Measurements from ENCODE around the gene HMCN2. TPM values are rescaled to one million over a fixed set of nuclear protein-coding genes. Genes with fewer than 3 reads are reported as not detected.

The HMCN2 gene
- total RNA-seq, 1 donor from 2014 or later: not detected

DNA sequence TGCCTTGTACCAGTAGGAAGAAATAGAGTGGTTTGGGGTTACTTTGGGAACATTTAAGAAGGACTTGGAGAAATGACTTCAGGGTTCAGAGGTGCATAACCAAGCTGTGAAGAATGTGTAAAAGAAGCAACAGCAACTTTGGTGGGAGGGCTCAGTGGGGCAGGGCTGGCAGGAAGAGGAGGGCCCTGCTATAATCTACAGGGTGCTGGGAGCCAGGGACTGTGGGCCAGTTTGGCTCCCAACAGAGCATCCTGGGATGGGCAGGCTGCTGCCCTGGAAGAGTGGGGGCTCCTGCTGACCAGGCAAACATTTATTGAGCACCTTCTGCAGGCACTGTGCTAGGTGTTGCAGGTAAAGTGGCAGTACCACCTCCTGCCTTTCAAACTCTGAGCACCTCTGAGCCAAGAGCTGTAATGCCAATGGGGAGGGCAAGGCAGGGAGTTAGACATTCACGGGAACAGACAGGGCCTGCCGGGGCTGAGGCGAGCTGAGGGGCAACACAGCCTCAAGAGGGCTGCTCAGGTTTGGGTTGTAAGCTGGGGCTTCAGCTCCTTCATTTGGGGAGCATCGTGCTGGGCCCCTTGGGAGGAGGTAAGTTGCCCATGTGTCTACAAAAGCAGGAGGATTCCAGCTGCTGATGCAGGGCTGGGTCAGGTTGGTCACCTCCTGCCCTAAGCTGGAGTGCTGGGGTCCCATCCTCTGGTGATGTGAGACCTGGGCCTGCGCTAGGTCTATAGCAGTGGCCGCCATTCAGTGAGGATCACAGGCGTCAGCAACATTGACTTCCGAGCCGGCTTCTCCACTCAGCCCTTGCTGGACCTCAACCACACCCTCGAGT, 30.6 kb downstream of the HMCN2 start:
- no peaks in the 10 kb centered on the region for H3K36me3 Mint-ChIP-seq (ENCODE audit: low read depth)
- H3K4me3 Mint-ChIP-seq: no peak overlapping the region
- no peak overlapping the region for H3K27ac Mint-ChIP-seq
- DNase-seq: no peak
- intact Hi-C loops (cut with micrococcal nuclease): no loop called here
- H3K4me1 Mint-ChIP-seq: no peaks in the 10 kb centered on the region
- H3K9me3 Mint-ChIP-seq: peaks cover 7% of the 10 kb centered on the region
- H3K27me3 Mint-ChIP-seq: peaks cover 4% of the 10 kb centered on the region

DNA sequence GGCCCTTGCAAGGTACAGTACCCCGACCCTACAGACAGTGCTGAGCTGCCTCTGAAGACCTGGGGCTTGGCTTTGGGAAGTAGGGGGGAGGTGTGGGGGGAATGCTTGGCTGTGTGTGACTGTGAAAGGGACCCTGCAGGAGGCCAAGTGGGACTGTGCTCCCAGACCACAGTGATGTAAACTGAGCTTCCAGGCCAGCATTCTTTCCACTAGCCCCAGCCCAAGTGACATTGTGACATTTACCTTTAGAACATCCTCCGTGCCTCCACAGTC, 31.2 kb downstream of the HMCN2 start:
- Mint-ChIP-seq H3K4me1 (no peaks in the 10 kb centered on the region), H3K36me3 (ENCODE audit: low read depth) (no peaks in the 10 kb centered on the region)

GRCh38 chr9:130297371-130297770, 31.8 kb downstream of the HMCN2 start:
- no peak overlapping the region for H3K4me3 Mint-ChIP-seq
- H3K4me1 Mint-ChIP-seq: no peaks in the 10 kb centered on the region
- intact Hi-C loops (cut with micrococcal nuclease): no loop called here
- H3K27ac Mint-ChIP-seq: no peak overlapping the region
- H3K36me3 Mint-ChIP-seq (ENCODE audit: low read depth): no peaks in the 10 kb centered on the region
- H3K9me3 Mint-ChIP-seq: peaks cover 7% of the 10 kb centered on the region
- DNase-seq: no peak
- peaks cover 4% of the 10 kb centered on the region for H3K27me3 Mint-ChIP-seq

More for the DNA sequence above, 31.2 kb downstream of the HMCN2 start:
- Mint-ChIP-seq H3K27ac (no peak overlapping the region), H3K4me3 (no peak overlapping the region), H3K9me3 (peaks cover 7% of the 10 kb centered on the region), H3K27me3 (peaks cover 4% of the 10 kb centered on the region)
- intact Hi-C loops (cut with micrococcal nuclease): no loop called here
- no peak for DNase-seq

- intact Hi-C loops (cut with micrococcal nuclease): no loop called here
- Mint-ChIP-seq H3K27ac (no peak overlapping the region), H3K27me3 (no peaks in the 10 kb centered on the region), H3K4me3 (no peak overlapping the region), H3K36me3 (ENCODE audit: low read depth) (no peaks in the 10 kb centered on the region), H3K4me1 (no peaks in the 10 kb centered on the region), H3K9me3 (peaks cover 7% of the 10 kb centered on the region)
- DNase-seq: peak; percentile 63
Measured at GRCh38 chr9:130298662-130299279, 33.2 kb downstream of the HMCN2 start.

DNA sequence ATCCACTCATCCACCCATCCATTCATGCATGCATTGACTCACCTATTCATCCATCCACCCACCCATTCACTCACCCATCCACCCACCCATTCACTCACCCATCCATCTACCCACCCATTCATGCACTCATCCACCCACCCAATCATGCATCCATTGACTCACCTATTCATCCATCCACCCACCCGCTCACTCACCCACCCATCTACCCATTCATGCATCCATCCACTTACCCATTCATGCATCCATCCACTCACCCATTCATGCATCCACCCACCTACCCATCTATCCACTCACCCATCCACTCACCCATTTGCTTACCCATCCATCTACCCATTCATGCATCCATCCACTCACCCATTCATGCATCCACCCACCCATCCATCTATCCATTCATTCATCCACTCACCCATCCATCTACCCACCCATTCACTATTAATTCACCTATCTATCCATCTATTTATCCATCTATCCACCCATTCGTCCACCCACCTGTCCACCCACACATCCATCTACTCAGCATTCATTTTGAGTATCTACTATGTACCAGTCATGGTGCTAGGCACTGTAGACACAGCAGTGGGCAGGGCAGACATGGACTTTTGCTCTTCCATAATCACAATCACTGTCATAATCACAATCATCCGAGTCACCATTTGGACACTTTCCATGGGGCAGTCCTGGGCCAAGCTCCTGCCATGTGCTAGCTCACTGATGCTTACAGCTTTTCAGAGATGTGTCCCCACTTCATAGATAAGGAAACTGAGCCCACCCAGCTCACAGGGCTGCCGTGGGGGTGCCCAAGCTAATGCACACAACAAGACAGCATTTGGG, 34.4 kb downstream of the HMCN2 start:
- Mint-ChIP-seq H3K9me3 (peaks cover 7% of the 10 kb centered on the region), H3K27ac (no peak overlapping the region), H3K4me3 (no peak overlapping the region), H3K4me1 (no peaks in the 10 kb centered on the region), H3K36me3 (ENCODE audit: low read depth) (no peaks in the 10 kb centered on the region), H3K27me3 (no peaks in the 10 kb centered on the region)
- no peak for DNase-seq
- intact Hi-C loops (cut with micrococcal nuclease): no loop called here

DNA sequence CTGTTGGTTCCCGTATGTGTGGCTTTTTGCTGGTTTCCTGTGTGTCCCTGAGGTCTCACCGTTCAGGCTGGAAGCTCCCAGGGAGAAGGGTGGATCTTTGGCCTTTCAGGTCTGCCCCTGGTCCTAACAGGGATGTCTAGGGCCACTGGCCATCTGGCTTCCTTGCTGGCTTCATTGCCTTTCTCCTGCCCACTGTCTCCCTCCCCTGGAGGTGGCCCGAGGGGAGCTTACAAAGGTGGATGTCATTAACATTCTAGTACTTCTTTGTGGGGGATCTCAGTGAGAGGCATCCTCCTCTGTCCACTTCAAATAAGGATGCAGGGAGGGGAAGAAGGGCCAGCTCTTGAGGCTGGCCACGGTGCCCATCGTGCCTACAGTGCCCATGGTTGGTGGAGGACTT, 35.2 kb downstream of the HMCN2 start:
- no peaks in the 10 kb centered on the region for H3K27me3 Mint-ChIP-seq
- no peaks in the 10 kb centered on the region for H3K36me3 Mint-ChIP-seq (ENCODE audit: low read depth)
- no peaks in the 10 kb centered on the region for H3K4me1 Mint-ChIP-seq
- DNase-seq: no peak
- intact Hi-C loops (cut with micrococcal nuclease): no loop called here
- H3K9me3 Mint-ChIP-seq: peaks cover 7% of the 10 kb centered on the region
- H3K27ac Mint-ChIP-seq: no peak overlapping the region
- no peak overlapping the region for H3K4me3 Mint-ChIP-seq

- H3K27me3 Mint-ChIP-seq: no peaks in the 10 kb centered on the region
- H3K9me3 Mint-ChIP-seq: peaks cover 7% of the 10 kb centered on the region
- intact Hi-C loops (cut with micrococcal nuclease): no loop called here
- DNase-seq: no peak
- no peak overlapping the region for H3K27ac Mint-ChIP-seq
- H3K4me3 Mint-ChIP-seq: no peak overlapping the region
- H3K4me1 Mint-ChIP-seq: no peaks in the 10 kb centered on the region
- H3K36me3 Mint-ChIP-seq (ENCODE audit: low read depth): no peaks in the 10 kb centered on the region
Measured at GRCh38 chr9:130301483-130302286, 36.1 kb downstream of the HMCN2 start.

- no peak overlapping the region for H3K4me3 Mint-ChIP-seq
Measured at GRCh38 chr9:130302785-130303612, 37.4 kb downstream of the HMCN2 start.

DNA sequence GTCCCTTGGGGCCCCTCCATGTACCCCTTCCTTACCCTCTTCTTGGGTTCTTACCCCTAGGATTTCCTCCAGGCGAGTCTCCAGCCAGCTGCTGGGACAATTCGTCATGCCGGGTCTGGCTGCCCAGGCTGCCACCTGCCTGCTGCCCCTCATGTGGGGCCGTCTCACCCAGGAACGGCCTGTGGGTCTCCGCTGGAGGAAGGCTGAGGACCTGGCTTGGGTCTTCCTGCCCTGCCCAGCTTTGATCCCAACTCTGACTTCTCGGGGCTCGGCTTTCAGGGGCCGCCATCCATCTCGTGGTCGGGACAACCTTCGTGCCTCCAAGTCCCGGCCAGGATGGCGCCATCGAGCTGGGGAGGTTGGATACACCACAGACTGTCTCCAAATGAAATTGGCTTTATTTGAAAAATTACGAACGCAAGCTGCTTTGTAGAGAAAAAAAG, 38.1 kb downstream of the HMCN2 start:
- H3K4me1 Mint-ChIP-seq: no peaks in the 10 kb centered on the region
- no peak overlapping the region for H3K4me3 Mint-ChIP-seq
- H3K27me3 Mint-ChIP-seq: no peaks in the 10 kb centered on the region
- H3K9me3 Mint-ChIP-seq: peaks cover 7% of the 10 kb centered on the region
- H3K36me3 Mint-ChIP-seq (ENCODE audit: low read depth): no peaks in the 10 kb centered on the region
- no peak overlapping the region for H3K27ac Mint-ChIP-seq
- intact Hi-C loops (cut with micrococcal nuclease): no loop called here
- no peak for DNase-seq

More at GRCh38 chr9:130302785-130303612, 37.4 kb downstream of the HMCN2 start:
- no peak for DNase-seq
- Mint-ChIP-seq H3K9me3 (peaks cover 7% of the 10 kb centered on the region), H3K27me3 (no peaks in the 10 kb centered on the region), H3K4me1 (no peaks in the 10 kb centered on the region), H3K36me3 (ENCODE audit: low read depth) (no peaks in the 10 kb centered on the region), H3K27ac (no peak overlapping the region)
- intact Hi-C loops (cut with micrococcal nuclease): no loop called here

GRCh38 chr9:130304116-130304515, 38.6 kb downstream of the HMCN2 start:
- no peaks in the 10 kb centered on the region for H3K4me1 Mint-ChIP-seq
- intact Hi-C loops (cut with micrococcal nuclease): no loop called here
- H3K27ac Mint-ChIP-seq: no peak overlapping the region
- no peak overlapping the region for H3K4me3 Mint-ChIP-seq
- H3K27me3 Mint-ChIP-seq: no peaks in the 10 kb centered on the region
- DNase-seq: no peak
- peaks cover 7% of the 10 kb centered on the region for H3K9me3 Mint-ChIP-seq
- no peaks in the 10 kb centered on the region for H3K36me3 Mint-ChIP-seq (ENCODE audit: low read depth)

- no peaks in the 10 kb centered on the region for H3K27me3 Mint-ChIP-seq
- H3K9me3 Mint-ChIP-seq: peaks cover 6% of the 10 kb centered on the region
- no peak overlapping the region for H3K27ac Mint-ChIP-seq
- intact Hi-C loops (cut with micrococcal nuclease): no loop called here
- no peak overlapping the region for H3K4me3 Mint-ChIP-seq
- H3K4me1 Mint-ChIP-seq: no peaks in the 10 kb centered on the region
- H3K36me3 Mint-ChIP-seq (ENCODE audit: low read depth): no peaks in the 10 kb centered on the region
- no peak for DNase-seq
Measured at GRCh38 chr9:130304643-130305042, 39.1 kb downstream of the HMCN2 start.

GRCh38 chr9:130305381-130305780, 39.8 kb downstream of the HMCN2 start:
- no peaks in the 10 kb centered on the region for H3K27me3 Mint-ChIP-seq
- intact Hi-C loops (cut with micrococcal nuclease): no loop called here
- no peaks in the 10 kb centered on the region for H3K4me1 Mint-ChIP-seq
- H3K9me3 Mint-ChIP-seq: no peaks in the 10 kb centered on the region
- H3K36me3 Mint-ChIP-seq (ENCODE audit: low read depth): no peaks in the 10 kb centered on the region
- no peak overlapping the region for H3K4me3 Mint-ChIP-seq
- DNase-seq: no peak
- H3K27ac Mint-ChIP-seq: no peak overlapping the region

Data from activated CD4-positive, alpha-beta T cell treated with anti-CD3 and anti-CD28 coated beads, Interleukin-2, amount 10 ng/mL, durations not matched to agents 24 days and 14 days (primary cell).